ENCODE measurements around the gene COL25A1.

COL25A1 gene

GRCh38 chr4:109302361-109303139, at the start of gene COL25A1:
TSS of gene COL25A1 (minus strand) at chr4:109302658.
- DNase-seq = no peak

DNA sequence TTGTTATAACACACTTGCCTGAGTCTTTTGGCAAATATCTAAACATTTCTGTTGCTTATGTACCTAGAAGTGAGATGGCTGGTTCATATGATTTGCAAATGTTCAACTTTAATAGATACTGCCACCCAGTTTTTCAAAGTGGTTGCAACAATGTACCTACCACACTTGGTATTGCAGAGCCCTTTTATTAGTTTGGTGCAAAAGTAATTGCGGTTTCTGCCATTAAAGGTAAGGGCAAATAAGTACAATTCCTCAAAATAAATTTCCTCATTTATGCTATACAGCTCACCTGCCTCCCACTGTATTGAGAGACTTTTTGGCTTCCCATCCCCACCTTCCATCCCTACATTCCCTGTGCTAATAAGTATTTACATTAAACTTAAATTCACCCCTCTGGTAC, 47.7 kb upstream of the COL25A1 start:
- DNase-seq = no peak

GRCh38 chr4:109334129-109335105, 32.0 kb upstream of the COL25A1 start:
- no peak for DNase-seq

- no peak for DNase-seq
Measured at GRCh38 chr4:109332926-109333464, 30.5 kb upstream of the COL25A1 start.

- DNase-seq = no peak
Measured at GRCh38 chr4:109327641-109328040, 25.2 kb upstream of the COL25A1 start.

- DNase-seq = no peak
Measured at GRCh38 chr4:109325698-109326097, 23.2 kb upstream of the COL25A1 start.

- no peak for DNase-seq
Measured at GRCh38 chr4:109323348-109323747, 20.9 kb upstream of the COL25A1 start.

GRCh38 chr4:109321232-109321631, 18.8 kb upstream of the COL25A1 start:
- no peak for DNase-seq

- no peak for DNase-seq
Measured at GRCh38 chr4:109319684-109320083, 17.2 kb upstream of the COL25A1 start.

DNA sequence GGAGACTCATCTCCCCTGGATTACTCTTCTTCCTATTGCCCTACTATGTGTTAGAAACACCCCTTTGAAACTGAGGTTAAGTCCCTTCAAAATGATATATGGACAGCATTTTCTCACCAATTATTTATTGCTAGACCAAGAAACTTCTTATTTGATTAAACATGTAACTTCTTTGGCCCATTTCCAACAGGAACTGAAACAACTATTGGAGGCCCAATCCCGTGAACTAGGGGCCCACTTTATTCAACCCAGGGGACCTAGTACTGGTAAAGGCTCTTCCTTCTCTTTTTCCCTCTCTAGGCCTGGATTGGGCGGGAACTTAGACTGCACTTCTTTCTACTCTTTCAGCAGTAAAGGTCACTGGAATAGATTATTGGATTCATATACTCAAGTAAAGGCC, 16.7 kb upstream of the COL25A1 start:
- no peak for DNase-seq

GRCh38 chr4:109315818-109316217, 13.4 kb upstream of the COL25A1 start:
- DNase-seq = no peak

GRCh38 chr4:109315341-109315740, 12.9 kb upstream of the COL25A1 start:
- no peak for DNase-seq

- no peak for DNase-seq
Measured at GRCh38 chr4:109313168-109314133, 11.0 kb upstream of the COL25A1 start.

GRCh38 chr4:109303140-109303496, 660 bp upstream of the COL25A1 start:
- no peak for DNase-seq

DNA sequence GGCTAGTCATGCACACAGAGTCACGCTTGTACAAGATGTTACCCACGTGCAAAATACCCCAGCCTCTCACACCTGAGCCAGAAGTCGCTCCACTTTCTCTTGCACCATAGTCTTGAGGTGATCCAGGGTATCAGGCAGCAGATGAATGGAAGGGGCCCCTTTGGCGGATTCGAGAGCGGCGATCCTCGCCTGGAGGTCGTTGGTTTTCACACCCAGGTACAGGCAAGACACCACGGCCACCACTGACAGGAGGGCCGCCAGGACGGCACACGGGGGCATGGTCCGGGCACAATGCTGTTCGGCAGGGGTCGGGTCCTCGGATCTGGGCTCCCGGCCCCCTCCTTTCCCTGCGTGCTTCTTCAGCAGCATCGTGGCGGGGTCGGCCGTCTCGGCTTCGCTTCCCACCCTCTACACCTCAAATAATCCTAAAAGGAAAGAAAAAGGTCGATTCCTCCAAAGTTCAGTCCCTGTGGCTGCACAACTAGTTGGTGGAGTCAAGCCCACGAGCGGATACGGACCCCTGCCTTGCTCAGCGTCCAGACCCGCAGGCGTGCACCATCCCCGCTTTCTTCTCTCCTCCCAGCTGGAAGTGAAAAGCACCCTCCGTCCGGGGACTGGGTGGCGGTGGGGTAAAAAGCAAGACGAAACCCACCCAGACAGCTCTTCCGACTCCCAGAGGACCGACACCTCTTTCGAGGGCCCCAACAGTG, 652 bp downstream of the COL25A1 start:
- no peak for DNase-seq

- no peak for DNase-seq
Measured at GRCh38 chr4:109298279-109299010, 4.0 kb downstream of the COL25A1 start.

DNA sequence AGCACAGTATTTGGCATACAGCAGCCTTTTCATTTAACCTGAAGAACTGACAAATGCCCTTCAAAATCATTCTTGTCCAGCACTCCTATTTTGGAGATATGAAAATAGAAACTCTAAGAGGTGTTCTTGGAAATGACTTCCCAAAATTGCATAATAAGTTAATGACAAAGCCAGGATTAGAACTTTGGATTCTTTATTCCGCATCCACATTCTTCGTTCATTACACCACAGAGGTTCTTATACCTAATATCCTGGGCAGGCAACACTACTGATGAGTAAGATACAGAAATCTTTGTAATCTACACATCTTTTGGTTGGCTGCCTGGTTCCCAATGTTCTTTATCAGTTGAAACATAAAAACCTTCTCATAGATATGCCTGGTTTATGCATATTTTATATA, 5.9 kb downstream of the COL25A1 start:
- DNase-seq = no peak

DNA sequence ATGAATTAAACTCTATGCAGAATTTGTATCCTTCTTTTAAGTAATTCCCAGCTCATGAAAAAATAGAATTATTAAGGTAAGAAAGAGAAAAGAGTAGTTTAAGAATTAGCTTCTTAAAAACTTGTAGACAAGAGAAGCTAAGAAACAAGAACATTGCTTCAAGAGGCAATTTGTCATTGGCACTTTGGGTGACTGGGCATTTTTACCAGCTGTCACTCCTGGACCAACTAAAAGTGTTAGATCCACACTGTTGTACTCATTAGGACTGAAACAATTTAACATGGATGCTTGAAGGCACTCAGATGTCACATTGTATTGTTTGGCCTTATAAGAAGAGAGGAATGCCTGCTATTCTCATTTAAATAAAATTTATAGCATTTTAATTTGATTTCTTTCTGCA, 7.4 kb downstream of the COL25A1 start:
- DNase-seq = no peak

DNA sequence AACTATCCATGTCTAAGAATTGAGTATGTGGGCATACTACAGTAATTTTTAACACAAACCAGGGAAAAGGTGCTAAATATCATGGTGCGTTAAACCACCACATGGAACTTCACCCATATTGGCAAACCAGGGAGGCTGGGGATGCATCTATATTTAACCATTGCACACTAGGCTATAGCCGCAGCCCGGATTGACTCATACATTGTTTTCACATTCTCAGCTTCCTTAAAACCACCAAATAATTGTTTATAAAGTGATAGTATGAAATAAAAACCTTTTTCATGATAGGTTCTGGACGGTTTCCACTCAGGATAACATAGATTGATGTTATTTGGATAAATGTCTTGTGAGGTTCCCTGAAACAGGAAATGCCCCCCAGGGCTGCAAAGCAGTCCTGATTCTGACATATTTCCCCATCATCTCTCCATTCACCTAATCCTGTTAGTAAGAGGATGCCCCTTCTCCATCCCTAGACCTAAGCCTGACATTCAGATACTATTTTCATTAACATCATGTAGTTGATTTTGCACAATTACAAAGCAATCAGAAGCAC, 7.9 kb downstream of the COL25A1 start:
- DNase-seq = no peak

GRCh38 chr4:109294006-109294405, 8.5 kb downstream of the COL25A1 start:
- DNase-seq = no peak
